Erythroblast (primary cell): ENCODE measurements around the gene PHKA2.
A peak's percentile ranks its signal among the peaks of the same experiment; 100 is the strongest.

Source experiments
- DNase-seq, 2 experiments: peaks; one replicate each; lab custom pipeline; 2025; lab: John Stamatoyannopoulos, UW
- GATA1 ChIP-seq: IDR thresholded peaks from 2 replicates; pipeline ENCODE4 v1.6.1; 2011; ENCODE audit warnings: low read depth, mild to moderate bottlenecking, control low read depth, low read length, moderate library complexity
- POLR2A ChIP-seq: IDR thresholded peaks from 2 replicates; pipeline ENCODE4 v1.6.1; 2011; ENCODE audit warnings: mild to moderate bottlenecking, low read length

PHKA2 gene

DNA sequence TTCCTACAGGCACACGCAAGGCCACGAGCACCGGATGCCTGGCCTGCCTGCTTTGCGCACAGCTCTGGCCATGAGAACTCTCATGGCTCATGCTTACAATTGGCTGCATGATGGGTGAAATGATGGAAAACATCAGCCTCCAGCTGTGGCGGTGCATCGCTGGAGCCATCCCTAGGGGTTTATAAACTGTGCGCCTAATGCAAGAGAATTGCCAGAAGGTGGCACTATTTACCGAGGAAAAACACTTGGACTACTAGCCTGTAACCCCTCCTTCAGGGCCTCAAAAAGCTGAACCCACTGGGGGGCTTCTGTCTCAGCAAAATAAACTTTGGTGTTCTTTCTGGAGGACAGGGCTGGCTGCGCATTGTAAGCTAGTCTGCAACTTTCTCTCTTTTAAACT lies 51.9 kb downstream of the PHKA2 start:
- TF ChIP-seq GATA1 (no peak), POLR2A (no peak)
- DNase-seq: peak; percentile 15 to 28

DNA sequence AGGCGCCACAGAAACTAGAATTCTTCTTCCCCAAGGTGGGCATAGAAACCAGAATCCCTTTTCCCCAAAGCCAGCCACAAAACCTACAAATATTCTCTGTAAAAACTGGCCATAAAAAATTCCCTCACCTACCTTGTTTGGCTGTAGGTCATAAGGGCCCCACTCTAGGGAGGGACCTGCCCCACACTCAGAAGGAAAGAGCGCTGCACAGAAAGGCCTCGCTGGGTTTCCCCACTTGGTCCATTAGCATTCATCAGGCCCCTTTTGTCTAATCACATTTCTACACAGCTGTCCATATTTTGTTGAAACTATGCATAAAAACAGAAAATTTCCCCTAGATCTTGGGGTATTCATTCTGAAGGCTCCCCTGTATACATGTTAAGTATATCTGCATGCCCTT lies 54.1 kb downstream of the PHKA2 start:
- DNase-seq: no peak
- TF ChIP-seq POLR2A (no peak), GATA1 (no peak)

DNA sequence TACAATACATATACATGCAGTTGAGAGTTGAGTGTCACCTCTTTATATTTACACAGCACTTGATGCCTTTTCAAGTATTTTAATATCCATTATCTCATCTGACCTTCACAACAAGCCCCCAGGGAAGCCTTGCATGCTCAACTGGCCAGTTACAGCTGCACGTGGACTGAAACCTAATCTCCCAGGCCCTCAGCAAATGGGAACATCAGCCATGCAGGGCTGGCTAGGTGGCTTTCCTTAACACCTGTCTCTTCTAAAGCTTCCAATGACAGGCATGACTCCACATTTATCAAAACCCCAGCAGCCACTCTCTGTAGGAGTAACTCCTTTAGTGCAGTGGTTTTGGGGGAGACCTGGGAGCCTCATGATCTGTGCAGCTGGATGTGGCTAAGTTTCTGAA lies 56.4 kb downstream of the PHKA2 start:
- no peak for DNase-seq
- TF ChIP-seq POLR2A (no peak), GATA1 (no peak)

DNA sequence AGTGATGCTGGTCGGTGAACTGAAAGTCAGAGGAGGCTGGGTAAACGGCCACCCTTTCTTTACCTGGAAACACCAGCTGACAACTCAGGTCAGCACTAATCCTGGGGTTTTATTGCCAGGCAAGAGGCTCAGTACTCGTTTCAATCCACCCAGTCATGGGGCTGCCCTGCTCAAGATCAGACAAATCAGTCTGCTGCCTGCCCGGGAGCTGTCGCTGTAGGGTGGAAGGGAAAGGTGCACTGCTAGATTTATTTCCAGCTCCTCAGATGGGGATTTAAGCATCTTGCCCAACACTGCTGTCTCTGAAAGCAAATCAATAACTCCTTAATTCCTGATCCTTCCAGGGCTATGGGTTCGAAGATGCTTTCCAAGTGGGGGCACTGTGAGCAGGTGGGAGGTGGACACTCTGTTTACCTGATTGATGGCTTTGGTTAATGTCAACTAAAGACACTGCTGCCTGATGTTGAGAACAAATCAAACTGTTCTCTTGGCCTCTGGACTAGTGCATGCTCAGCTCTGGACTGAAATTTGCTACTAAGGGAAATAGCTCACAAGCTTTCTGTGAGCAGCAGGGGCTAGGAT lies 59.3 kb downstream of the PHKA2 start:
- TF ChIP-seq POLR2A: no peak
- no peak for TF ChIP-seq GATA1

DNA sequence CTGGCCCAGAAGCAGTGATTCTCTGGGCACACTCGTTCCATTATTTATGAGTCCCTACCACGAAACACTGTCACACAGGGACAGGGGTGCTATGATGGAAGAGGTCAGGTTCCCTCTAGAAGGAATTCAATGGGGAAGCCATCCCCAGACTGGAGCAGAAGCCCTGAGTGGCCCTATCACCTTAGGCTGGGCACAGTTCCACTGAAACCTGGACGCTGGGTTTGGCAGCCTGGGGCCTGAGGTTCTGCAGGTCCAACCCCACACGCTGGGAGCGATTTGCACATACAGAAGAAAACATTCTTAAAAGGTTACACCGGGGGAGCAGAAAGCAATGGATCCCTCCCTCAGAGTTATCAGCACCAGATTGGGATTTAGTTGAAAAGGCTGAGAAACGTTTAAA lies 63.3 kb downstream of the PHKA2 start:
- DNase-seq: no peak
- TF ChIP-seq GATA1 (no peak), POLR2A (no peak)

More for the DNA sequence above, 59.3 kb downstream of the PHKA2 start:
- DNase-seq: no peak

DNA sequence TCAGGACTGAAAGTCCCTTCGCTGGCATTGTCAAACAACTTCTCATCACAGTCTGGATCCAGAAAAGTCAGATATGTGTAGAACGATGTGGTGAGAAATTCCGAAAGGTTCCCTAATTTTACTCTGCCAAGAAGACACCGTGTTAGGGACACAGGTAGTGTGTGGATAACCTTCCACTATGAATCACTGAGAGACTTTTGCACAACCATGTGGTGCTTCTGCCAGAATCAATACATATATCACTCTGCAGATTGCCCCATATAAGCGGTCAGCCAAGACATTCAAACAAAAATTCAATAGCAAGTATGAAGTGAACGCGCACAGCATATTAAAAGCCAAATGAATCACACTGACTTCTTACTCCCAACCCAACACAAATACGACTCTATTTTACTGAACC lies 63.8 kb downstream of the PHKA2 start:
- TF ChIP-seq POLR2A (no peak), GATA1 (no peak)
- DNase-seq: no peak

DNA sequence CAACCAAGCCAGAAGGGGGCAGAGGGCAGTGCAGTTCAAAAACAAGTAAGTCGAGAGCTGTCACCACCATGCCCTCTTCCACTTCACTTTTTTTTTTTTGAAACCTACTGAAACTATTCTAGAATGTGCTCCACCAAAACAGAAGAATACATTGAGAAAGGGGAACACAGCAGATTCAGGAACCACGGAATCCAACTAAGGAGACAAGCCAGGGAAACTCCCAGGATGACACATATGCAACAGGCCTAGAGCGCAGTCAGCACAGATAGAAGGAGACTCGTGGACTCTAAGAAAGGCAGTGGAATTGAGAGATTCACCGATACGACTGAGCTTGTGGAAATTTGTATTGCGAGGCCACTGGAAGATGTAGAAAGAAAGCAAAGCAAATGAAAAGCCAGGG lies 66.1 kb downstream of the PHKA2 start:
- TF ChIP-seq GATA1 (no peak), POLR2A (no peak)
- no peak for DNase-seq

DNA sequence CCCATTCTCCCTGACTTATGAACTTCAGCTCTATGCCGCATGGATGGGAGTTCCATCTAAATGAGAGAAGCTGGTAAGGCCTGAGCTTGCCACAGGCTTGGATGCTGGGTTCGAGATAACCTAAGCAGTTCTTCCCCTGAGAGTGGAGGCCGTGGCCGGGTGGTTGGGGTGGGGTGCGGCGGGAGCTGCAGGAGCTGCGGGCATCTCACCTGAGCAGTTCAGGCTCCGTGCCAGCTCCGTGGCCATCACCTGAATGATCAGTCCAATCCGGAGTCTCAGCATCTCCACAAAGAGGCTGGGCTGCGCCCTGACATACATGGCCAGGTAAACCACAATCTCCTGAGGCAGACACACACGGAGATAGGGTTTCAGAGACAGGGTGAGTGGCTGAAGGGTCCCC lies 77.6 kb downstream of the PHKA2 start:
- DNase-seq: no peak
- no peak for TF ChIP-seq GATA1
- TF ChIP-seq POLR2A: no peak

DNA sequence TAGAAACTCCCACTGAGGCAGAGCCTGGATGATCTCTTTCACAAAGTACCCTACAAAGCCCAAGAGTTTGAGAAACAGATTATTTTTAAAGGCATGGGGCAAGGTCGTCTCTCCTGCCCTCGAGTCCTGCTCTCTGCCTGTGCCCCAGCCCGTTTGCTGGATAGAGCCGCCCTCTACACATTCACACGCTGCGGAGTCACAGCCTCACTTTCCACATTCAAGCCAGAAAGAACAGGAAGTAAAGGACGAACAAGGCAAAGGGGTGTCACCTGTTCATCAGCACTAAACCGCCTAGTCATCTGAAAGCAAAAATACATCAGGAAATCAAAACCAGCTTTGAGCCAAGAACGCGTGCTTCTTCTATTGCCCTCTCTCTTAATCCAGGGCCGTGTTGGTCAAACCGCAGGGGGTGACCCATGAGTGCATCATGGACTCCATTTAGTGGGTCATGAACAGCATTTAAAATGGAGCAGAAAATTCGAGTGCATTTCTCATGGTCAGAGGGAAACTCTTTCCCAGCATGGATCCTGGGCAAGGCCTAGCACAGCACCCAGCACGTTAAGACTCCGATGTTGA lies 83.4 kb downstream of the PHKA2 start:
- TF ChIP-seq GATA1 (no peak), POLR2A (no peak)
- no peak for DNase-seq

DNA sequence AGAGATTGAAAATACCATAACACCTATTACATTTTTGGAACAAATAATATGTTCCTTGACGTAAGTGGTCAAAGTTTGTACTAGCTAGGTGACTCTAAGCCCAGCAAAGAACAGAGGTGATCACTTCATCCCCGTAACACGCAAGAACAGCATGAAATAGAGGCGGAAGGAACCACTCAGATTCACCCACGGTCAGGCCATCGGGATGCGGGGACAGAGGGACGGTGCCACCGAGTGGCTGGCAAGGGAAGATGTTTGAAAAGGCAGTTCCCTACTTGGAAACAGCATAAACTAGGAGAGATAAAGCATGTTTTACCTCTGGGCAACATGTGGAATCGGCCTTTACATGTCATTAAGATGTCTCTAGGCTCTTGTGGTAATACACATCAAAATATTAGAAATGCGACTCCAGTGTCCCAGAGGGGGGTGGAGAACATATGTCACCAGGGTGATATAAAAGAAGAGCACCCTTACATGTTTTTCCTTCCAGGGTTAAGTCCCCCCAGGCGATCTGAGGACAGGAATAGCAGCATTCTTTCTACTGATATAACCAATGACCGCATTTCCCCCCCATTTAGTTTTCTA lies 84.0 kb downstream of the PHKA2 start:
- peak in 1 of 2 experiments; percentile 0 for DNase-seq
- TF ChIP-seq POLR2A: no peak
- no peak for TF ChIP-seq GATA1

DNA sequence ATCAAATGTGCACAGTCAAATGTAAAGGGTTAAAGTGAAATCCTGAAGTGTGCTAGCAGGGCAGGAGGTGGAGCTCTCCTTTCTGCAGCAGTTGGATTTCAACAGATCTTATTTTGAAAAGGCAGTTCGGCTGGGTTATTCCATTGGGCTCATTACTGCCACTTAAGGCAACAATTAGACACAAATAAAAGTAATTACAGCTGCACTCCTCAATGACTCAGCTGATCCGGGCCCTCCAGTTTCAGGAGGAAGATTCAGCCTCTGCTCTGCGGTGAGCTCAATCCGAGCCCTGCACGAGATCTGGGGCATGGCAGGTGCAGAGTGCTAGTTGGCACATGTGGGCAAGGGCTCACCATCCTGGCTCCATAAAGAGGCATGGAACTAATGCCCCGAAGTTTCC lies 85.4 kb downstream of the PHKA2 start:
- TF ChIP-seq POLR2A (no peak), GATA1 (no peak)
- no peak for DNase-seq

DNA sequence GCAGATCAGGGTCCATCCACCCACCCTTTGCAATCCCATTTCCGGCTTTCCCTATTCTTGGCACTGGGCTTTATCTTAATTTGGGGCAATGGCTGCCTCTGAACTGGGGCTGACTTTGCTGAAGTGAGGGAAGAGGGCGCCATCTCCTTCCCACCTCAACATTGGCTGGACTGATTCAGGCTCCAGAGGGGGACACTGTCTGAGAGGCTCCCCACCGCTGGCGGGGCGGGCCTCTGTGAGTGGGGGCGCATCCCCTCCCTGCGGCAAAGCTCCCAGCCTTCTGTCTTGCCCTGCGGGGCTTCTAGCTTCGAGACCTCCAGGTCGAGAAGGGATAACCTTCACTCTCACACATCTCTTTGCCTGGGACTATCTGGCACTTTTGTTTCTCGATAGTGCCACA lies 85.8 kb downstream of the PHKA2 start:
- TF ChIP-seq GATA1: no peak
- no peak for DNase-seq

DNA sequence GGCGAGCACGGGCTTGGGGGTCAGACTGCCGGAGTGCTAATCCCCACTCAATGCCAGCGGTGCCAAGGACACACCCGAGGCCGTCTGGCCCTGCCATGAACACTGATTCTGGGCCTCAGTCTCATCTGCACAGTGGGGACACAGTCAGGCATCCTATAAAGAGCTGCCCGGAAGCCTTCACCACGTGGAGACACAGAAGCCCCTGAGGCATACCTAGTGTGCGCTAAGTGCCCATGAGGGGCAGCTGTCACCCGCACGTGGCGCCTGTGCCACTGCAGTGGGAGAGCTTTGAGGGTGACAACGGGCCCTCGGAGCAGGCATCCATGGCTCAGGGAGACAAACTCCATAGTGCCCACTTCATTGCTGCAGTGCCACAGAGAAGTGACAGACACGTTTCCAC lies 86.3 kb downstream of the PHKA2 start:
- no peak for DNase-seq
- TF ChIP-seq POLR2A (no peak), GATA1 (no peak)

DNA sequence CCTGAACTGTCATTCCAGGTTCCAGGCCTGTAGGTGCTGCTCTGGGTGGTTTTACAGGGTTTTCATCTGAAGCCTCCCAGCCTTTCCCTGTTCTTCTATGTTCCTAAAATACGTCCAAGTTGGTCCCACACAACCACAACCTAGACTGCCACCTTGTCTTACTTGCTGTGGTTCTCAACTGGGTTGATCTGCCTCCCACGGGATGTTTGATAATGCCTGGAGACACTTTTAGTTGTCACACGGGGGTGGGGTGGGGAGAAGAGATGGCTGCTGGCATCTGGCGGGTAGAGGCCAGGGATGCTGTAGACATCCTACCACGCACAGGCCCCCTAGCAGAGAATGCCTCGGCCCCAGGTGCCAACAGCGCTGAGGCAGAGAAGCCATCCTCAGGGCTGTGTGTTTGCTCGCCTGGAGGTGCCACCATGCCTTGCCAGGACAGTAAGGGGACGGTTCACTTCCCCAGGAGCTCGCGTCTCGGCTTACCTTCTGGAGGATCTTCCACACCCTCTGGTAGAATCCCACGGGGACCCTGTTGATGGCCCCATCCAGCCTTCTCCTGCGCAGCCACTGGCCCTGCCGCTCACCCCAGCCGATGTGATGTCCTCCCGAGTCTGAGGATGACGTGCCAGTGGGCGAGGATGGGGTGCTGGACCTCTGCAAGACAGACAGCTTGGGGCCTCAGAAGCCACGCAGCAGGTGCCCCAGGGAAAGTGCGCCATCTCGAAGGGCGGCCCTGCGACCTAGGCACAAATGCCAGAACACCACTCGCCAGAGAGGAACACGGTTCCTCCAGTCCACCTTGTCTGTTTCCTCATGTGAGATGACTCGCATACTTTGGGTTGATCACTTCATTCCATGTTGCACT lies 87.0 kb downstream of the PHKA2 start:
- TF ChIP-seq POLR2A (no peak), GATA1 (no peak)
- no peak for DNase-seq
